K562 (cell line): ENCODE data around the gene ISCA1. TPM values are rescaled to one million over a fixed set of nuclear protein-coding genes. Genes with fewer than 3 reads are reported as not detected.
A peak's percentile ranks its signal among the peaks of the same experiment; 100 is the strongest.

ENCODE experiments used
- ATAC-seq: fragments of 200-7000 bp; cut with Tn5 transposase; 3 replicates; pipeline ENCODE4 v1.9.1; 2020; ENCODE audit warnings: moderate library complexity
- BruUV-seq: library from RNA; stranded (reverse); fragments of 400-500 nt; replicated peaks from 2 replicates; lab custom pipeline; 2021; lab: Mats Ljungman, UMichigan
- CTCF ChIA-PET: fragments of 300-600 bp; formaldehyde crosslinking; extraction: SDS; loops from one replicate; lab custom pipeline; 2021; ENCODE audit warnings: low intra/inter-chr PET ratio; lab: Yijun Ruan, JAX
- POLR2A ChIA-PET: fragments of 300-600, 350-650 bp; sonication (Branson Sonifier 250); formaldehyde crosslinking; extraction: SDS; loops from one replicate; lab custom pipeline; 2021; ENCODE audit warnings: antibody characterized with exemption, inconsistent platforms; lab: Yijun Ruan, JAX
- DNase-seq, 4 experiments: peaks; one replicate each; pipeline versions ENCODE4 v3.0.0 to v3.0.0-alpha.2; 2011 to 2018; ENCODE audit warnings: low spot score in 3 of 4, mixed read lengths in 3 of 4; ENCODE audit errors: extremely low read depth in 1 of 4
- FAIRE-seq: peaks from 2 replicates; lab custom pipeline; 2011; peaks lifted over from hg19 to GRCh38; lab: Jason Lieb, UNC
- H2AFZ ChIP-seq: 2 replicates; pipeline ENCODE4 v1.6.0; 2011; ENCODE audit warnings: low read depth, low read length, control low read depth, inconsistent platforms
- H3K27ac ChIP-seq: fragments of 200-600 bp; 3 replicates; pipeline ENCODE4 v1.8.0; 2011; ENCODE audit warnings: low read depth, mild to moderate bottlenecking, control low read depth, inconsistent platforms, low read length, moderate library complexity, mixed read lengths; ENCODE audit errors: extremely low read depth
- H3K27me3 ChIP-seq, 2 experiments: fragments of 300-600 bp in 1 of 2; 2 replicates in 1 of 2; 3 replicates in 1 of 2; pipeline versions ENCODE4 v1.6.0 to v1.8.0; 2011; ENCODE audit warnings: inconsistent platforms in 2 of 2, low read length in 2 of 2, mild to moderate bottlenecking in 1 of 2, mixed read lengths in 1 of 2, moderate library complexity in 1 of 2; ENCODE audit not compliant: control insufficient read depth in 2 of 2, insufficient read depth in 2 of 2
- H3K36me3 ChIP-seq: fragments of 300-600 bp; 3 replicates; pipeline ENCODE4 v1.8.0; 2011; ENCODE audit warnings: mild to moderate bottlenecking, low read length, inconsistent platforms; ENCODE audit not compliant: control insufficient read depth, insufficient read depth
- H3K4me1 ChIP-seq, 2 experiments: fragments of 200-600 bp in 1 of 2; replicated peaks in 1 of 2; 2 replicates in 1 of 2; 3 replicates in 1 of 2; pipeline versions ENCODE4 v1.5.1 to v1.8.0; 2011; ENCODE audit warnings: inconsistent platforms in 2 of 2, low read length in 2 of 2, mild to moderate bottlenecking in 1 of 2, mixed read lengths in 1 of 2, moderate library complexity in 1 of 2; ENCODE audit not compliant: control insufficient read depth in 2 of 2, insufficient read depth in 2 of 2
- H3K4me2 ChIP-seq: 2 replicates; pipeline ENCODE4 v1.6.1; 2011; ENCODE audit warnings: low read length, control low read depth, inconsistent platforms, mixed read lengths; ENCODE audit not compliant: insufficient read depth
- H3K4me3 ChIP-seq: fragments of 200-600 bp; sonication (generic), shearing (Covaris generic); 2 replicates; pipeline ENCODE4 v1.5.1; 2016; ENCODE audit warnings: control low read depth, inconsistent platforms
- H3K79me2 ChIP-seq: fragments of 200-600 bp; 3 replicates; pipeline ENCODE4 v1.8.0; 2011; ENCODE audit warnings: low read length, inconsistent platforms; ENCODE audit not compliant: control insufficient read depth, insufficient read depth
- H3K9ac ChIP-seq, 2 experiments: 2 replicates each; pipeline versions ENCODE4 v1.6.0 to v1.6.1; 2011; ENCODE audit warnings: low read depth in 2 of 2, low read length in 2 of 2, control low read depth in 1 of 2, inconsistent platforms in 1 of 2, mild to moderate bottlenecking in 1 of 2, mixed read lengths in 1 of 2; ENCODE audit not compliant: insufficient read depth in 1 of 2
- H3K9me1 ChIP-seq: one replicate; pipeline ENCODE4 v1.6.0; 2011; ENCODE audit warnings: inconsistent platforms, mild to moderate bottlenecking, low read length, moderate library complexity; ENCODE audit not compliant: control insufficient read depth, insufficient read depth
- H3K9me3 ChIP-seq: replicated peaks from 2 replicates; pipeline ENCODE4 v1.5.1; 2011; ENCODE audit warnings: low read depth, low read length, inconsistent platforms; ENCODE audit not compliant: control insufficient read depth, insufficient read depth
- H4K20me1 ChIP-seq: replicated peaks from 2 replicates; pipeline ENCODE4 v1.6.1; 2011; ENCODE audit warnings: low read length, inconsistent platforms, mixed read lengths; ENCODE audit not compliant: control insufficient read depth, insufficient read depth
- ARHGAP35 ChIP-seq: fragments of 450-650 bp; IDR thresholded peaks from 2 replicates; pipeline ENCODE4 v1.6.1; 2018; ENCODE audit not compliant: partially characterized antibody
- CSDE1 ChIP-seq, 2 experiments: fragments of 450-650 bp; IDR thresholded peaks; 2 replicates each; pipeline ENCODE4 v1.6.1; 2016; ENCODE audit warnings: mild to moderate bottlenecking in 1 of 2
- CXXC5 ChIP-seq: fragments of 250-450 bp; sonication (Bioruptor Pico); IDR thresholded peaks from 2 replicates; pipeline ENCODE4 v1.8.0; 2022; ENCODE audit warnings: inconsistent platforms, mild to moderate bottlenecking, moderate library complexity
- HOMEZ ChIP-seq: fragments of 250-450 bp; sonication (Bioruptor Pico); IDR thresholded peaks from 2 replicates; pipeline ENCODE4 v1.4.0; 2020; ENCODE audit warnings: mild to moderate bottlenecking, moderate library complexity
- IRF2 ChIP-seq: sonication (generic); formaldehyde crosslinking; IDR thresholded peaks from 2 replicates; pipeline ENCODE4 v1.8.1; 2022; ENCODE audit warnings: mild to moderate bottlenecking, missing genetic modification reagents
- LARP7 ChIP-seq: fragments of 450-650 bp; IDR thresholded peaks from 2 replicates; pipeline ENCODE4 v1.6.1; 2016
- MAFF ChIP-seq: IDR thresholded peaks from 2 replicates; pipeline ENCODE4 v1.6.1; 2012; ENCODE audit warnings: low read length, improper control_type of control experiment
- PRDM10 ChIP-seq: fragments of 450-650 bp; IDR thresholded peaks from 2 replicates; pipeline ENCODE4 v1.6.1; 2018; ENCODE audit not compliant: partially characterized antibody
- RFX7 ChIP-seq: fragments of 250-450 bp; sonication (Bioruptor Pico); IDR thresholded peaks from 2 replicates; pipeline ENCODE4 v1.5.1; 2021; ENCODE audit warnings: mild to moderate bottlenecking
- ZBED1 ChIP-seq: IDR thresholded peaks from 2 replicates; pipeline ENCODE4 v1.6.1; 2014
- ZC3H4 ChIP-seq: sonication (generic); formaldehyde crosslinking; IDR thresholded peaks from 2 replicates; pipeline ENCODE4 v1.9.0; 2021; ENCODE audit warnings: missing genetic modification reagents, borderline replicate concordance
- ZKSCAN1 ChIP-seq: fragments of 150-350 bp; IDR thresholded peaks from 2 replicates; pipeline ENCODE4 v1.6.1; 2016; ENCODE audit warnings: low read depth, low read length
- WGBS: fragments of 100-300 bp; shearing (Covaris generic); methylation state at CpG from one replicate; pipeline ENCODE4 v1.1.6; 2016; ENCODE audit warnings: low coverage, mixed read lengths; ENCODE audit not compliant: insufficient coverage; ENCODE audit errors: missing lambda C conversion rate; 5-methylcytosine and 5-hydroxymethylcytosine counted together
- in situ Hi-C: fragments of 300-500 bp; cut with MboI; formaldehyde crosslinking; loops from 4 replicates; pipeline ENCODE4 v1.15.0; 2018; ENCODE audit warnings: inconsistent platforms, mixed read lengths
- intact Hi-C: fragments of 100-400 bp; cut with micrococcal nuclease; formaldehyde crosslinking; loops from 2 replicates; pipeline ENCODE4 v1.14.2; 2022
- polyA plus RNA-seq, 8 experiments: library from polyadenylated mRNA; depleted of rRNA in 4 of 8; stranded (reverse) in 5 of 8; unstranded in 3 of 8; fragments of >200 nt; fragmentation: Nextera tagmentation in 2 of 8; fragmentation: Illumina TruSeq in 1 of 8; extraction: Ambion mirVana in 2 of 8; extraction: Trizol in 1 of 8; gene quantifications; 2 replicates each; pipeline versions ENCODE4 v1.2.1 to v1.2.3, GENCODE V29; 2011 to 2014; ENCODE audit warnings: inconsistent platforms in 1 of 8, missing spikeins in 1 of 8
- total RNA-seq, 7 experiments: library from RNA; depleted of rRNA in 6 of 7; stranded (reverse); fragments of >200 nt in 6 of 7; fragmentation: Illumina TruSeq in 2 of 7; extraction: Trizol in 2 of 7; gene quantifications; 2 replicates each; pipeline versions ENCODE4 v1.2.1 to v1.2.3, GENCODE V29; 2011 to 2021; ENCODE audit warnings: low replicate concordance in 1 of 7

The ISCA1 gene
- total and polyA plus RNA-seq, 9 of the 15 experiments (the other 6 are each of a cell fraction or from before 2014, with no cell fraction given) = 6.5 to 27.1 (median 20.0) TPM

GRCh38 chr9:86280580-86280979 lies 1.8 kb downstream of the ISCA1 start:
- CTCF ChIA-PET = no interaction called here
- Histone ChIP-seq H3K27me3 (no peaks in the 10 kb centered on the region), H3K9ac (peak overlapping the region in 1 of 2 experiments; percentile 85; a peak in 2 of 4 replicates)
- FAIRE-seq (no peak), ATAC-seq (no peak)
- intact Hi-C loops = no loop called here
- TF ChIP-seq ZBED1 (no peak), LARP7 (no peak), ARHGAP35 (no peak), ZKSCAN1 (no peak), RFX7 (CRISPR knock-in tag) (no peak)
- TF ChIP-seq, all 486 proteins: peak for 0
- Histone ChIP-seq H3K36me3 (peaks cover 35% of the 10 kb centered on the region; the same call in 2 of the 3 replicates), H3K4me1 (peaks cover 14 to 22% of the 10 kb centered on the region in 2 experiments; a peak in 4 of 5 replicates), H3K4me3 (peak overlapping the region; percentile 83; the same call in 1 of the 2 replicates), H3K79me2 (peaks cover 61% of the 10 kb centered on the region), H3K27ac (no peak overlapping the region), H3K9me3 (no peaks in the 10 kb centered on the region), H2AFZ (no peak overlapping the region), H3K9me1 (no peaks in the 10 kb centered on the region), H4K20me1 (peaks cover 3% of the 10 kb centered on the region; the same call in 1 of the 2 replicates), H3K4me2 (peak overlapping the region; percentile 34)
- 86% methylated on average over 6 of the region's 7 CpGs for WGBS
- no peak for DNase-seq
- no TSS peak for BruUV-seq
- in situ Hi-C loops = no loop called here
- POLR2A ChIA-PET = interaction anchor here (0.7 kb wide), 1 partner anchor 10 kb away, joined by 3 read pairs; no protein-coding TSS in a partner anchor

GRCh38 chr9:86279839-86280238 lies 2.5 kb downstream of the ISCA1 start:
- H2AFZ ChIP-seq = no peak overlapping the region
- H3K9ac ChIP-seq = no peak overlapping the region
- 67% methylated on average over 1 of the region's 3 CpGs for WGBS
- H3K9me1 ChIP-seq = no peaks in the 10 kb centered on the region
- H3K4me3 ChIP-seq = no peak overlapping the region
- peaks cover 14 to 15% of the 10 kb centered on the region in 2 experiments; a peak in 4 of 5 replicates for H3K4me1 ChIP-seq
- peaks cover 40% of the 10 kb centered on the region; the same call in 2 of the 3 replicates for H3K36me3 ChIP-seq
- CTCF ChIA-PET = no interaction called here
- BruUV-seq = no TSS peak
- POLR2A ChIA-PET = interaction anchor here (0.7 kb wide), 1 partner anchor 9 kb away, joined by 3 read pairs; no protein-coding TSS in a partner anchor
- DNase-seq (peak in 1 of 4 experiments; percentile 18), ATAC-seq (no peak), FAIRE-seq (peak; percentile 49)
- intact Hi-C loops = no loop called here
- peak overlapping the region; percentile 35; the same call in 2 of the 3 replicates for H3K27ac ChIP-seq
- peak overlapping the region; percentile 67 for H3K4me2 ChIP-seq
- H4K20me1 ChIP-seq = peaks cover 3% of the 10 kb centered on the region; the same call in 1 of the 2 replicates
- H3K79me2 ChIP-seq = peaks cover 68% of the 10 kb centered on the region
- in situ Hi-C loops = no loop called here
- no peaks in the 10 kb centered on the region for H3K9me3 ChIP-seq
- no peaks in the 10 kb centered on the region for H3K27me3 ChIP-seq
- TF ChIP-seq PRDM10 = no peak
- TF ChIP-seq HOMEZ = no peak
- TF ChIP-seq CXXC5 (CRISPR knock-in tag) = no peak
- TF ChIP-seq IRF2 (CRISPR knock-in tag) = no peak
- no peak for TF ChIP-seq ZC3H4 (CRISPR knock-in tag)
- no peak for TF ChIP-seq CSDE1 (IDR thresholded peaks at IDR 0.05)
- peak; percentile 60; the same call in 1 of the 2 replicates for TF ChIP-seq MAFF
